ENCODE results near the gene PAIP2B.

Gene PAIP2B

GRCh38 chr2:71212336-71212735, 14.6 kb downstream of the PAIP2B start:
- TF ChIP-seq CTCF (IDR thresholded peaks at IDR 0.05; ENCODE audit: control extremely low read depth, extremely low read depth, low read depth, missing control alignments), result no peak
- CTCF ChIA-PET, result interaction anchor here (0.9 to 2.2 kb wide), 2 partner anchors 9 to 12 kb away, joined by 3 to 7 read pairs; no protein-coding TSS in a partner anchor
- no peak for DNase-seq (ENCODE audit: extremely low spot score)
- POLR2A ChIA-PET, result no interaction called here

GRCh38 chr2:71210292-71210691, 16.6 kb downstream of the PAIP2B start:
- ChIA-PET POLR2A (no interaction called here), CTCF (interaction anchor here (1.0 to 2.3 kb wide), 2 partner anchors 11 to 14 kb away, joined by 4 to 5 read pairs; no protein-coding TSS in a partner anchor)
- TF ChIP-seq CTCF (IDR thresholded peaks at IDR 0.05; ENCODE audit: control extremely low read depth, extremely low read depth, low read depth, missing control alignments), result no peak
- DNase-seq (ENCODE audit: extremely low spot score), result no peak

DNA sequence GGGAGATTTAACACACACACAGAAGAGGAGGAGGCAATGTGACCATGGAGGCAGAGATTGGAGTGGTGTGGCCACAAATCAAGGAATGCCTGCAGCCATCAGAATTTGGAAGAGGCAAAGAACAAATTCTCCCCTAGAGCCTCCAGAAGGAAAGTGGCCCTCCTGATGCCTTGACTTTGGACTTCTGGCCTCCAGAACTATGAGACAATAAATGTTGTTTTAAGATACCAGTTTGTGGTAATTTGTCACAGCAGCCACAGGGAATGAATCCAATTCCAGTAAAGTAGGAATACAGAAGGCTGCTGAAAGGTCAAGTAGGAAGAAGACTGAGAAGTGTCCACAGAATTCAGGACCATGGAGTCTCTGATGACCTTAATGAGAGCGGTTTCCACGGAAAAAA, 18.1 kb downstream of the PAIP2B start:
- POLR2A ChIA-PET, result no interaction called here
- CTCF ChIA-PET, result interaction anchor here (1.0 to 2.3 kb wide), 3 partner anchors 12 to 16 kb away, joined by 3 to 5 read pairs (median 3); no protein-coding TSS in a partner anchor
- DNase-seq (ENCODE audit: extremely low spot score), result no peak
- no peak for TF ChIP-seq CTCF (IDR thresholded peaks at IDR 0.05; ENCODE audit: control extremely low read depth, extremely low read depth, low read depth, missing control alignments)

DNA sequence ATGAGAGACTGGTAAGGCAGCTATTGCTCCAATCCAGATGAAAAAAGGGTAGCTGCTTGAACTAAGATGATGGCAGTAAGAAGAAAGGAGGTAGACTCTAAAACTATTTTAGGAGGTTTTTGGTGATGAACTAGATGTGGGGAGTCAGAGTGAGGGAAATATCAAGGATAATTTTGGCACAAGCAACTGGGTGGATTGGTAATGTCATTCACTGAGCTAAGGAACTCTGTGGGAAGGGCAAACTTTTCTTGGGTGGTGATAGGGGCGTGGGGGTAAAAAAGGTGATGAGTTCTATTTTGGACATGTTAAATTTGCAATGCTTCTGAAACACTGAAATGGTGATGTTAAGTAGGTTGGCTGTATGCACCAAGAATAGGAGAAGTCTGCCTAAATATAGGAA, 19.3 kb downstream of the PAIP2B start:
- POLR2A ChIA-PET, result no interaction called here
- CTCF ChIA-PET, result no interaction called here
- no peak for TF ChIP-seq CTCF (IDR thresholded peaks at IDR 0.05; ENCODE audit: control extremely low read depth, extremely low read depth, low read depth, missing control alignments)
- DNase-seq (ENCODE audit: extremely low spot score), result no peak

GRCh38 chr2:71206271-71206670, 20.6 kb downstream of the PAIP2B start:
- DNase-seq (ENCODE audit: extremely low spot score), result no peak
- TF ChIP-seq CTCF (IDR thresholded peaks at IDR 0.05; ENCODE audit: control extremely low read depth, extremely low read depth, low read depth, missing control alignments), result no peak
- ChIA-PET CTCF (interaction anchor here (0.7 to 1.6 kb wide), 2 partner anchors 19 to 30 kb away, joined by 3 to 4 read pairs; no protein-coding TSS in a partner anchor), POLR2A (no interaction called here)

DNA sequence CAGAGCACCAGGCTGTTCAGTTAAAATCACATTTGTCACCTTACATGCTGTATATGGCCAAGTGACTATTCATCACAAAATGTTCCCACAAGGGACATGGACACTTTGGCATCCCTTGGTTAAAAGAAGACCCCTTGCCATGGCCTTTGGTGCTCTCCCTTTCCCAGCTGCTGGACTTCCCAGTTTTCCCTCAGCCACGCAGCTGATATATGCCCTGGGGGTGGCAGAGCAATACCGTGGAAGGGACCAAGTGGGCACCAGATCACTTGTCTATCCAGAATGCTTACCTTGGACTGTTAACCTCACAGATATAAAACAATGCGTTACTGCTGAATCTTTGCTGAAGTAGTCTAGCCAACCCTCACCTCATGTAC, 35.3 kb downstream of the PAIP2B start:
- CTCF ChIA-PET, result interaction anchor here (1.4 kb wide), 1 partner anchor 11 kb away, joined by 4 read pairs; no protein-coding TSS in a partner anchor

More for the DNA sequence above, 35.3 kb downstream of the PAIP2B start:
- no peak for DNase-seq (ENCODE audit: extremely low spot score)
- no peak for TF ChIP-seq CTCF (IDR thresholded peaks at IDR 0.05; ENCODE audit: control extremely low read depth, extremely low read depth, low read depth, missing control alignments)
- POLR2A ChIA-PET, result interaction anchor here (0.5 kb wide), 1 partner anchor 319 kb away, joined by 3 read pairs; no protein-coding TSS in a partner anchor
